B cell (primary cell): Measurements from ENCODE around the gene RFC4. TPM values are rescaled to one million over a fixed set of nuclear protein-coding genes. Genes with fewer than 3 reads are reported as not detected.

ENCODE experiments used
- ATAC-seq: fragments of 200-7000 bp; cut with Tn5 transposase; one replicate; pipeline ENCODE4 v1.10.0; 2021; ENCODE audit warnings: low read depth, mild to moderate bottlenecking, moderate number of reproducible peaks, moderate library complexity
- CTCF ChIA-PET: fragments of 350-600 bp; sonication (Branson Sonifier 250); formaldehyde crosslinking; loops from one replicate; lab custom pipeline; 2021; ENCODE audit warnings: antibody characterized with exemption, inconsistent platforms; lab: Charles Lee
- POLR2A ChIA-PET: fragments of 350-600 bp; sonication (Branson Sonifier 250); formaldehyde crosslinking; loops from one replicate; lab custom pipeline; 2021; ENCODE audit warnings: antibody characterized with exemption; lab: Charles Lee
- DNase-seq: peaks from one replicate; pipeline ENCODE4 v3.0.0; 2013
- H2AFZ ChIP-seq: 2 replicates; pipeline ENCODE4 v1.6.1; 2012; ENCODE audit warnings: mild to moderate bottlenecking, low read depth, low read length; ENCODE audit not compliant: insufficient read depth, poor library complexity, severe bottlenecking
- H3K27ac ChIP-seq, 2 donors: 1 replicate in 1 of 2; 2 replicates in 1 of 2; pipeline ENCODE4 v1.5.1; 2012 to 2013; ENCODE audit warnings: low read length in 2 of 2, mild to moderate bottlenecking in 2 of 2, moderate library complexity in 1 of 2
- H3K27me3 ChIP-seq, 4 experiments: fragments of 200-600 bp in 1 of 4; sonication (generic) in 1 of 4; replicated peaks in 1 of 4; 1 replicate in 2 of 4; 2 replicates in 2 of 4; pipeline versions ENCODE4 v1.6.1 to v1.7.0; 2013 to 2016; ENCODE audit warnings: low read length in 3 of 4, mild to moderate bottlenecking in 2 of 4, mixed read lengths in 1 of 4, moderate library complexity in 1 of 4; ENCODE audit not compliant: insufficient read depth in 4 of 4, control insufficient read depth in 3 of 4; ENCODE audit errors: control extremely low read depth in 1 of 4
- H3K36me3 ChIP-seq, 2 experiments: replicated peaks in 1 of 2; 1 replicate in 1 of 2; 2 replicates in 1 of 2; pipeline versions ENCODE4 v1.6.1 to v1.7.1; 2013; ENCODE audit warnings: low read length in 1 of 2; ENCODE audit not compliant: insufficient read depth in 2 of 2, control insufficient read depth in 1 of 2; ENCODE audit errors: control extremely low read depth in 1 of 2, extremely low read depth in 1 of 2
- H3K4me1 ChIP-seq, 2 donors: fragments of 200-600 bp in 1 of 2; sonication (generic) in 1 of 2; 1 replicate in 1 of 2; 2 replicates in 1 of 2; pipeline versions ENCODE4 v1.5.1 to v1.6.1; 2013 to 2017; ENCODE audit warnings: low read length in 2 of 2; ENCODE audit not compliant: control insufficient read depth in 2 of 2, insufficient read depth in 2 of 2
- H3K4me2 ChIP-seq: replicated peaks from 2 replicates; pipeline ENCODE3; 2012; ENCODE audit warnings: mild to moderate bottlenecking, low read depth, low read length; ENCODE audit not compliant: poor library complexity, severe bottlenecking
- H3K4me3 ChIP-seq, 5 experiments: fragments of 200-600 bp in 1 of 5; sonication (generic) in 1 of 5; 1 replicate in 3 of 5; 2 replicates in 2 of 5; pipeline versions ENCODE4 v1.5.1 to v1.7.0; 2011 to 2016; ENCODE audit warnings: low read length in 4 of 5, mild to moderate bottlenecking in 4 of 5, low read depth in 2 of 5, control low read depth in 1 of 5, moderate library complexity in 1 of 5; ENCODE audit not compliant: insufficient read depth in 1 of 5; ENCODE audit errors: control extremely low read depth in 1 of 5, extremely low read depth in 1 of 5
- H3K79me2 ChIP-seq: fragments of 200-600 bp; sonication (generic); one replicate; pipeline ENCODE4 v1.6.0; 2016; ENCODE audit warnings: low read length; ENCODE audit not compliant: control insufficient read depth, insufficient read depth
- H3K9ac ChIP-seq: fragments of 200-600 bp; sonication (generic); 2 replicates; pipeline ENCODE4 v1.6.1; 2017; ENCODE audit warnings: mild to moderate bottlenecking, low read length, moderate library complexity
- H3K9me3 ChIP-seq, 3 donors: one replicate each; pipeline versions ENCODE4 v1.6.1 to v1.7.1; 2013; ENCODE audit warnings: low read length in 2 of 3; ENCODE audit not compliant: control insufficient read depth in 2 of 3, insufficient read depth in 1 of 3; ENCODE audit errors: control extremely low read depth in 1 of 3
- H4K20me1 ChIP-seq: 2 replicates; pipeline ENCODE4 v1.6.0; 2012; ENCODE audit warnings: mild to moderate bottlenecking, low read length; ENCODE audit not compliant: insufficient read depth, control insufficient read depth, poor library complexity, severe bottlenecking
- H3K27ac Mint-ChIP-seq: one replicate; pipeline ENCODE4 v1.8.0; 2021; ENCODE audit warnings: mixed read lengths
- H3K27me3 Mint-ChIP-seq: one replicate; pipeline ENCODE4 v1.8.0; 2021; ENCODE audit warnings: mixed read lengths
- H3K4me1 Mint-ChIP-seq: one replicate; pipeline ENCODE4 v1.8.0; 2021; ENCODE audit warnings: mixed read lengths
- H3K4me3 Mint-ChIP-seq: one replicate; pipeline ENCODE4 v1.8.0; 2021; ENCODE audit warnings: mixed read lengths
- H3K9me3 Mint-ChIP-seq: one replicate; pipeline ENCODE4 v1.8.0; 2022; ENCODE audit warnings: mixed read lengths; ENCODE audit not compliant: insufficient read depth
- CTCF ChIP-seq: fragments of 200-600 bp; IDR thresholded peaks from one replicate; pipeline ENCODE4 v1.8.0; 2022; ENCODE audit warnings: antibody characterized with exemption, mild to moderate bottlenecking
- EZH2 ChIP-seq: IDR thresholded peaks from 2 replicates; pipeline ENCODE4 v1.6.1; 2012; ENCODE audit warnings: borderline replicate concordance, low read depth, mild to moderate bottlenecking, moderate library complexity, low read length; ENCODE audit not compliant: insufficient read depth, poor library complexity, severe bottlenecking
- WGBS: methylation state at CpG from one replicate; pipeline ENCODE4 v1.1.5; 2013; ENCODE audit warnings: missing lambda C conversion rate; ENCODE audit not compliant: insufficient coverage; 5-methylcytosine and 5-hydroxymethylcytosine counted together
- intact Hi-C: fragments of 100-400 bp; cut with micrococcal nuclease; formaldehyde crosslinking; loops from one replicate; pipeline ENCODE4 v1.10.0; 2022
- polyA plus RNA-seq: library from polyadenylated mRNA; depleted of rRNA; stranded (reverse); fragments of >200 nt; gene quantifications from 2 replicates; pipeline ENCODE4 v1.2.3, GENCODE V29; 2012
- total RNA-seq, 2 donors: library from RNA; stranded (reverse); fragments of 120-200 nt in 1 of 2; gene quantifications; 1 replicate in 1 of 2; 2 replicates in 1 of 2; pipeline versions ENCODE4 v1.2.3 to v1.2.4, GENCODE V29; 2013 to 2022

The RFC4 gene
- total and polyA plus RNA-seq, 2 donors (not counting 1 experiment from before 2014, with no cell fraction given) = 17.8 to 20.5 TPM

GRCh38 chr3:186826410-186826975 is 20.2 kb upstream of the RFC4 start:
- H3K9ac ChIP-seq = peak overlapping the region; percentile 85
- peaks cover 2% of the 10 kb centered on the region for H3K79me2 ChIP-seq
- intact Hi-C loops = loop anchor here (2.0 to 10.0 kb wide), 4 partner anchors 104 to 722 kb away; partner anchors contain the start of genes DNAJB11, ETV5 and ST6GAL1
- peak overlapping the region; percentile 91 for H3K4me2 ChIP-seq
- peaks cover 0 to 4% (median 0%) of the 10 kb centered on the region in 3 donors for H3K9me3 ChIP-seq
- H3K4me3 ChIP-seq = peak overlapping the region; percentile 11 to 78 (median 68)
- ChIA-PET POLR2A (interaction anchor here (2.4 to 2.5 kb wide), 2 partner anchors 42 to 105 kb away, joined by 8 to 19 read pairs; partner anchors contain the start of gene EIF4A2), CTCF (interaction anchor here (1.3 to 5.0 kb wide), 3 partner anchors 23 to 339 kb away, joined by 5 to 61 read pairs (median 15); no protein-coding TSS in a partner anchor)
- peaks cover 24 to 28% of the 10 kb centered on the region in 2 donors for H3K4me1 ChIP-seq
- TF ChIP-seq CTCF (no peak), EZH2 (no peak)
- WGBS = 12% methylated on average over 13 of the region's 14 CpGs
- H3K27ac ChIP-seq = no peak overlapping the region
- ATAC-seq (no peak), DNase-seq (peak; percentile 53)
- Mint-ChIP-seq H3K4me3 (peak overlapping the region; percentile 79), H3K4me1 (peaks cover 21% of the 10 kb centered on the region), H3K9me3 (no peaks in the 10 kb centered on the region), H3K27me3 (peaks cover 48% of the 10 kb centered on the region), H3K27ac (no peak overlapping the region)
- peaks cover 0 to 65% (median 40%) of the 10 kb centered on the region in 4 experiments for H3K27me3 ChIP-seq
- H3K36me3 ChIP-seq = no peaks in the 10 kb centered on the region
- no peaks in the 10 kb centered on the region for H4K20me1 ChIP-seq
- peak overlapping the region; percentile 90 for H2AFZ ChIP-seq
